ENCODE results near the gene HYPK.

HYPK gene

GRCh38 chr15:43852607-43853006 is 52.2 kb downstream of the HYPK start:
- no peak for DNase-seq

Measured in left hindlimb (tissue), 1 donor.